Astrocyte (in vitro differentiated cells and primary cell): ENCODE data around the gene LINGO4.

Source experiments
- CTCF ChIP-seq: IDR thresholded peaks from 2 replicates; pipeline ENCODE4 v1.5.1; 2011; ENCODE audit warnings: low read depth, mild to moderate bottlenecking, inconsistent platforms, low read length, moderate library complexity; ENCODE audit not compliant: insufficient read depth
- EZH2 ChIP-seq: IDR thresholded peaks from 2 replicates; pipeline ENCODE4 v1.6.1; 2012; ENCODE audit warnings: mild to moderate bottlenecking, low read length, inconsistent platforms; ENCODE audit not compliant: insufficient read depth

- TF ChIP-seq CTCF, result no peak
- TF ChIP-seq EZH2, result no peak
These were observed 41.2 kb downstream of the LINGO4 start for GRCh38 chr1:151763990-151764389.
